ENCODE measurements around the gene PLPPR4.

PLPPR4 gene

DNA sequence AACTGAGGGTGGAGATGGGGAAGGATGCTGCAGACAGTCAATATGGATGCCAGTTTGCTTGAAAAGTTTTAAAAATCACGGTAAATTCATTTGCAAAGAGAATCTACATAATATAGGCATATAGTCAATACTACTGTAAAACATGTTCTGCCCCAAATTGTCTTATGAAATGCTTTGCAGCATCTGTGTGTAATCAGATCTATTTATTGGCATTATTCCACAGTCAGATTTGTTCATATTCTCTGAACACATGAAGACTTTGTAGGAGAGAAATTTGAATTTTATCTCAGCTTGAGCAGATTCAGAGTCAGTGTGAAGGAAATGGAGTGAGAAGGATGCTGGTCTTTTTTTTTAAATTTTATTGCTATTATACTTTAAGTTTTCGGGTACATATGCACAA is 88.5 kb downstream of the PLPPR4 start:
- DNase-seq, result no peak

DNA sequence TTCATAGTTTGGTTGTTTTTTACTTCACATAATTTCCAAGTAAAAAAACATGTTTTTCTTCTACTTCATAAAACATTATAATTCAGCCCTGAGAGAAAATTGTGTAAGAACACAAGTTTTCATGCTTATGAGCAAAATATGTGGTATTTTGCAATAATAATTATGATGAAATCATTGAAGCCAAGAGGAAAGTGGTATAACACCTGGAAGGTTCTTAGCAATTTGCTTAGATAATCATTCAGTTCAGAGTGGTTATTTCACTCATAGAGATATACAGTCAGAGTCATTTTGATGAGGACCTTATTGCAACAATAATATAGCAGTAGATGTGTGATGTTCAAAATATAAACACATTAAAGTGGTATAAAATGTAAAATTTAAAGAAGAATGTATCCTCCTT is 94.5 kb downstream of the PLPPR4 start:
- DNase-seq, result no peak
